Measurements from ENCODE around the gene ZNF784. TPM values are rescaled to one million over a fixed set of nuclear protein-coding genes. Genes with fewer than 3 reads are reported as not detected.

Gene ZNF784
- total and polyA plus RNA-seq, 2 of the 13 experiments (the other 11 are each of a cell fraction or from before 2014, with no cell fraction given): 4.1 to 4.2 TPM

DNA sequence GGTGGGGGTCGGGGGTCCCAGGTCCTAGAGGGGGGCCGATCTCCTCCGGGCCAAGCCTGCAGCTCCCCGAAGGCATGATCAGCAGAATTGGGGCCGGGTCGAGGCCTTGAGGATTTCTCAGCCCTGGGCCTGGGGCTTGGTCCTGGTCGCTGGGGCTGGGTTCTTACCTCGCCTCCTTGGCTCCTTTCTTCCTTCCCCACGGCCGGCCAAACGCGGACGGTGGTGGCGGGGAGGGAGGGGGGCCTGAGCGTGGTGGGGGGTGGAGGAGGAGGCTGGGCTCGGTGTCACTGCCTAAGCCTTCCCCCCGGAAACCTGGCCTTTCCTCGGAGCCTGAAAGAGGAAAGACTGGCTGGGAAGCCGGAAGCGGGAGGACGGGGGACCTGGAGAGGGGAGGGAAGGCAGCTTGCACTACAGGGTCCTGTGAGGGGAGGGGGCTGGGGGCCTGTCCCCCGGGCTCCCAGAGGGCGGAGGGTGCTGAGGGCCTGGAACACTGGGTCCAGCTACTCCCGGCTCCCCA is 43.7 kb downstream of the ZNF784 start, which contains the start of gene ZNF579 (continued):
- TF ChIP-seq, protein P1, sequence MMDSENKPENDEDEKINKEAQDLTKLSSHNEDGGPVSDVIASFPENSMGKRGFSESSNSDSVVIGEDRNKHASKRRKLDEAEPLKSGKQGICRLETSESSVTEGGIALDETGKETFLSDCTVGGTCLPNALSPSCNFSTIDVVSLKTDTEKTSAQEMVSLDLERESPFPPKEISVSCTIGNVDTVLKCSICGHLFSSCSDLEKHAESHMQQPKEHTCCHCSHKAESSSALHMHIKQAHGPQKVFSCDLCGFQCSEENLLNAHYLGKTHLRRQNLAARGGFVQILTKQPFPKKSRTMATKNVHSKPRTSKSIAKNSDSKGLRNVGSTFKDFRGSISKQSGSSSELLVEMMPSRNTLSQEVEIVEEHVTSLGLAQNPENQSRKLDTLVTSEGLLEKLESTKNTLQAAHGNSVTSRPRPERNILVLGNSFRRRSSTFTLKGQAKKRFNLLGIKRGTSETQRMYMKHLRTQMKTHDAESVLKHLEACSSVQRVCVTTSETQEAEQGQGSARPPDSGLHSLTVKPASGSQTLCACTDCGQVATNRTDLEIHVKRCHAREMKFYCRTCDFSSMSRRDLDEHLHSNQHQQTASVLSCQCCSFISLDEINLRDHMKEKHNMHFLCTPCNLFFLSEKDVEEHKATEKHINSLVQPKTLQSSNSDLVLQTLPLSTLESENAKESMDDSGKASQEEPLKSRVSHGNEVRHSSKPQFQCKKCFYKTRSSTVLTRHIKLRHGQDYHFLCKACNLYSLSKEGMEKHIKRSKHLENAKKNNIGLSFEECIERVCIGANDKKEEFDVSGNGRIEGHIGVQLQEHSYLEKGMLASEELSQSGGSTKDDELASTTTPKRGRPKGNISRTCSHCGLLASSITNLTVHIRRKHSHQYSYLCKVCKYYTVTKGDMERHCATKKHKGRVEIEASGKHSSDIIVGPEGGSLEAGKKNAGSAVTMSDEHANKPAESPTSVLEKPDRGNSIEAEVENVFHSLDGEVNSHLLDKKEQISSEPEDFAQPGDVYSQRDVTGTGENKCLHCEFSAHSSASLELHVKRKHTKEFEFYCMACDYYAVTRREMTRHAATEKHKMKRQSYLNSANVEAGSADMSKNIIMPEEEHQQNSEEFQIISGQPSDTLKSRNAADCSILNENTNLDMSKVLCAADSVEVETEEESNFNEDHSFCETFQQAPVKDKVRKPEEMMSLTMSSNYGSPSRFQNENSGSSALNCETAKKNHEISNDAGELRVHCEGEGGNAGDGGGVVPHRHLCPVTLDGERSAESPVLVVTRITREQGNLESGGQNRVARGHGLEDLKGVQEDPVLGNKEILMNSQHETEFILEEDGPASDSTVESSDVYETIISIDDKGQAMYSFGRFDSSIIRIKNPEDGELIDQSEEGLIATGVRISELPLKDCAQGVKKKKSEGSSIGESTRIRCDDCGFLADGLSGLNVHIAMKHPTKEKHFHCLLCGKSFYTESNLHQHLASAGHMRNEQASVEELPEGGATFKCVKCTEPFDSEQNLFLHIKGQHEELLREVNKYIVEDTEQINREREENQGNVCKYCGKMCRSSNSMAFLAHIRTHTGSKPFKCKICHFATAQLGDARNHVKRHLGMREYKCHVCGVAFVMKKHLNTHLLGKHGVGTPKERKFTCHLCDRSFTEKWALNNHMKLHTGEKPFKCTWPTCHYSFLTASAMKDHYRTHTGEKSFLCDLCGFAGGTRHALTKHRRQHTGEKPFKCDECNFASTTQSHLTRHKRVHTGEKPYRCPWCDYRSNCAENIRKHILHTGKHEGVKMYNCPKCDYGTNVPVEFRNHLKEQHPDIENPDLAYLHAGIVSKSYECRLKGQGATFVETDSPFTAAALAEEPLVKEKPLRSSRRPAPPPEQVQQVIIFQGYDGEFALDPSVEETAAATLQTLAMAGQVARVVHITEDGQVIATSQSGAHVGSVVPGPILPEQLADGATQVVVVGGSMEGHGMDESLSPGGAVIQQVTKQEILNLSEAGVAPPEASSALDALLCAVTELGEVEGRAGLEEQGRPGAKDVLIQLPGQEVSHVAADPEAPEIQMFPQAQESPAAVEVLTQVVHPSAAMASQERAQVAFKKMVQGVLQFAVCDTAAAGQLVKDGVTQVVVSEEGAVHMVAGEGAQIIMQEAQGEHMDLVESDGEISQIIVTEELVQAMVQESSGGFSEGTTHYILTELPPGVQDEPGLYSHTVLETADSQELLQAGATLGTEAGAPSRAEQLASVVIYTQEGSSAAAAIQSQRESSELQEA (CRISPR knock-in tag; IDR thresholded peaks at IDR 0.05; ENCODE audit: not compliant biosample characterization): no peak
- TF ChIP-seq ZNF761 (CRISPR knock-in tag; conservative IDR thresholded peaks at IDR 0.05) (0 out of 2 replicates have a peak, but pooled peaks have one; percentile 65), XRCC5 (optimal IDR thresholded peaks at IDR 0.05; ENCODE audit: low read length) (peak; percentile 56), ASH2L (IDR thresholded peaks at IDR 0.05; ENCODE audit: insufficient read length, low read depth, low read length) (peak; percentile 62), ZNF781 (CRISPR knock-in tag; IDR thresholded peaks at IDR 0.05; ENCODE audit: borderline replicate concordance, not compliant biosample characterization) (no peak), MEF2D (CRISPR knock-in tag; IDR thresholded peaks at IDR 0.05) (no peak), EHMT2 (IDR thresholded peaks at IDR 0.05; ENCODE audit: borderline replicate concordance, low read depth, low read length) (peak; percentile 5; the same call in 1 of the 2 replicates), ZNF329 (CRISPR knock-in tag; IDR thresholded peaks at IDR 0.05; ENCODE audit: low read depth) (0 out of 2 replicates have a peak, but pooled peaks have one; percentile 27), ZNF556 (CRISPR knock-in tag; IDR thresholded peaks at IDR 0.05; ENCODE audit: borderline replicate concordance) (peak; percentile 47; the same call in 1 of the 2 replicates), FLYWCH1 (CRISPR knock-in tag; IDR thresholded peaks at IDR 0.05) (no peak)
- TF ChIP-seq, protein P2, sequence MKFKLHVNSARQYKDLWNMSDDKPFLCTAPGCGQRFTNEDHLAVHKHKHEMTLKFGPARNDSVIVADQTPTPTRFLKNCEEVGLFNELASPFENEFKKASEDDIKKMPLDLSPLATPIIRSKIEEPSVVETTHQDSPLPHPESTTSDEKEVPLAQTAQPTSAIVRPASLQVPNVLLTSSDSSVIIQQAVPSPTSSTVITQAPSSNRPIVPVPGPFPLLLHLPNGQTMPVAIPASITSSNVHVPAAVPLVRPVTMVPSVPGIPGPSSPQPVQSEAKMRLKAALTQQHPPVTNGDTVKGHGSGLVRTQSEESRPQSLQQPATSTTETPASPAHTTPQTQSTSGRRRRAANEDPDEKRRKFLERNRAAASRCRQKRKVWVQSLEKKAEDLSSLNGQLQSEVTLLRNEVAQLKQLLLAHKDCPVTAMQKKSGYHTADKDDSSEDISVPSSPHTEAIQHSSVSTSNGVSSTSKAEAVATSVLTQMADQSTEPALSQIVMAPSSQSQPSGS (CRISPR knock-in tag; IDR thresholded peaks at IDR 0.05): peak; percentile 64
- TF ChIP-seq, protein P3, sequence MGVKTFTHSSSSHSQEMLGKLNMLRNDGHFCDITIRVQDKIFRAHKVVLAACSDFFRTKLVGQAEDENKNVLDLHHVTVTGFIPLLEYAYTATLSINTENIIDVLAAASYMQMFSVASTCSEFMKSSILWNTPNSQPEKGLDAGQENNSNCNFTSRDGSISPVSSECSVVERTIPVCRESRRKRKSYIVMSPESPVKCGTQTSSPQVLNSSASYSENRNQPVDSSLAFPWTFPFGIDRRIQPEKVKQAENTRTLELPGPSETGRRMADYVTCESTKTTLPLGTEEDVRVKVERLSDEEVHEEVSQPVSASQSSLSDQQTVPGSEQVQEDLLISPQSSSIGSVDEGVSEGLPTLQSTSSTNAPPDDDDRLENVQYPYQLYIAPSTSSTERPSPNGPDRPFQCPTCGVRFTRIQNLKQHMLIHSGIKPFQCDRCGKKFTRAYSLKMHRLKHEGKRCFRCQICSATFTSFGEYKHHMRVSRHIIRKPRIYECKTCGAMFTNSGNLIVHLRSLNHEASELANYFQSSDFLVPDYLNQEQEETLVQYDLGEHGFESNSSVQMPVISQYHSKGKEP (CRISPR knock-in tag; IDR thresholded peaks at IDR 0.05): no peak
- TF ChIP-seq, protein P4, sequence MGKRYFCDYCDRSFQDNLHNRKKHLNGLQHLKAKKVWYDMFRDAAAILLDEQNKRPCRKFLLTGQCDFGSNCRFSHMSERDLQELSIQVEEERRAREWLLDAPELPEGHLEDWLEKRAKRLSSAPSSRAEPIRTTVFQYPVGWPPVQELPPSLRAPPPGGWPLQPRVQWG (CRISPR knock-in tag; IDR thresholded peaks at IDR 0.05; ENCODE audit: borderline replicate concordance, low read depth): no peak
- TF ChIP-seq, protein P5, sequence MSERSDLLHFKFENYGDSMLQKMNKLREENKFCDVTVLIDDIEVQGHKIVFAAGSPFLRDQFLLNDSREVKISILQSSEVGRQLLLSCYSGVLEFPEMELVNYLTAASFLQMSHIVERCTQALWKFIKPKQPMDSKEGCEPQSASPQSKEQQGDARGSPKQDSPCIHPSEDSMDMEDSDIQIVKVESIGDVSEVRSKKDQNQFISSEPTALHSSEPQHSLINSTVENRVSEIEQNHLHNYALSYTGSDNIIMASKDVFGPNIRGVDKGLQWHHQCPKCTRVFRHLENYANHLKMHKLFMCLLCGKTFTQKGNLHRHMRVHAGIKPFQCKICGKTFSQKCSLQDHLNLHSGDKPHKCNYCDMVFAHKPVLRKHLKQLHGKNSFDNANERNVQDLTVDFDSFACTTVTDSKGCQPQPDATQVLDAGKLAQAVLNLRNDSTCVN (CRISPR knock-in tag; IDR thresholded peaks at IDR 0.05; ENCODE audit: borderline replicate concordance): no peak

Data from HepG2 (cell line).